ENCODE results near the gene AP2B1. TPM values are rescaled to one million over a fixed set of nuclear protein-coding genes. Genes with fewer than 3 reads are reported as not detected.

The AP2B1 gene
- total RNA-seq, 6 donors from 2014 or later: 52.7 to 140 (median 101) TPM

DNA sequence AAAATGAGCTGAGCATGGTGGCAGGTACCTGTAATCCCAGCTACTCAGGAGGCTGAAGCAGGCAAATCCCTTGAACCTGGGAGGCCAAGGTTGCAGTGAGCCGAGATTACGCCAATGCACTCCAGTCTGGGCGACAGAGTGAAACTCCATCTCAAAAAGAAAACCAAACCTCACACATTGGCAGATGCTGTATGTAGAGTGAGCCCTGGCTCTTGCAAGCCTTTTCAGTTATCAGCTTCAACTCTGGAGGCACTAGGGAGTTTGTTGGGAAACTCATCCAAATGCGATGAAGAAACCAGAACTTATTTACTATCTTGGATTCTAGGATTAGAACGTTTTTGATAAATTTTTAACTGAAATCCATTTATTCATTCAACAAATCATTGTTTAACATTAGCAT, 87.4 kb downstream of the AP2B1 start:
- TF ChIP-seq POLR2AphosphoS5 (IDR thresholded peaks at IDR 0.05) (no peak), EP300 (IDR thresholded peaks at IDR 0.05) (no peak), POLR2A (IDR thresholded peaks at IDR 0.05) (no peak)
- TF ChIP-seq, protein P1, sequence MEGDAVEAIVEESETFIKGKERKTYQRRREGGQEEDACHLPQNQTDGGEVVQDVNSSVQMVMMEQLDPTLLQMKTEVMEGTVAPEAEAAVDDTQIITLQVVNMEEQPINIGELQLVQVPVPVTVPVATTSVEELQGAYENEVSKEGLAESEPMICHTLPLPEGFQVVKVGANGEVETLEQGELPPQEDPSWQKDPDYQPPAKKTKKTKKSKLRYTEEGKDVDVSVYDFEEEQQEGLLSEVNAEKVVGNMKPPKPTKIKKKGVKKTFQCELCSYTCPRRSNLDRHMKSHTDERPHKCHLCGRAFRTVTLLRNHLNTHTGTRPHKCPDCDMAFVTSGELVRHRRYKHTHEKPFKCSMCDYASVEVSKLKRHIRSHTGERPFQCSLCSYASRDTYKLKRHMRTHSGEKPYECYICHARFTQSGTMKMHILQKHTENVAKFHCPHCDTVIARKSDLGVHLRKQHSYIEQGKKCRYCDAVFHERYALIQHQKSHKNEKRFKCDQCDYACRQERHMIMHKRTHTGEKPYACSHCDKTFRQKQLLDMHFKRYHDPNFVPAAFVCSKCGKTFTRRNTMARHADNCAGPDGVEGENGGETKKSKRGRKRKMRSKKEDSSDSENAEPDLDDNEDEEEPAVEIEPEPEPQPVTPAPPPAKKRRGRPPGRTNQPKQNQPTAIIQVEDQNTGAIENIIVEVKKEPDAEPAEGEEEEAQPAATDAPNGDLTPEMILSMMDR (IDR thresholded peaks at IDR 0.05): no peak
- no peak overlapping the region for H3K4me3 ChIP-seq
- DNase-seq (no peak), ATAC-seq (ENCODE audit: low FRiP score in 2 of 2) (no peak)
- H3K36me3 ChIP-seq: peaks cover 22 to 78% (median 33%) of the 10 kb centered on the region in 4 donors
- no peaks in the 10 kb centered on the region for H3K9me3 ChIP-seq
- H3K27me3 ChIP-seq: no peaks in the 10 kb centered on the region
- 94 to 98% methylated on average over 5 of the region's 5 CpGs for WGBS, 2 donors
- no peaks in the 10 kb centered on the region for H3K4me1 ChIP-seq
- H3K27ac ChIP-seq: no peak overlapping the region

GRCh38 chr17:35676441-35676840, 89.3 kb downstream of the AP2B1 start:
- H3K36me3 ChIP-seq: peaks cover 22 to 79% (median 28%) of the 10 kb centered on the region in 4 donors
- no peak overlapping the region for H3K27ac ChIP-seq
- WGBS, 2 donors: 86 to 95% methylated on average over 2 of the region's 2 CpGs
- DNase-seq: no peak
- H3K9me3 ChIP-seq: no peaks in the 10 kb centered on the region
- no peak overlapping the region for H3K4me3 ChIP-seq
- H3K4me1 ChIP-seq: no peaks in the 10 kb centered on the region
- H3K27me3 ChIP-seq: no peaks in the 10 kb centered on the region
- no peak for TF ChIP-seq POLR2A (IDR thresholded peaks at IDR 0.05)
- TF ChIP-seq, protein P1 (IDR thresholded peaks at IDR 0.05): no peak
- no peak for TF ChIP-seq EP300 (IDR thresholded peaks at IDR 0.05)
- no peak for TF ChIP-seq POLR2AphosphoS5 (IDR thresholded peaks at IDR 0.05)
- ATAC-seq (ENCODE audit: low FRiP score in 2 of 2): no peak

- no peak for DNase-seq
- H3K27ac ChIP-seq: no peak overlapping the region
- 78 to 90% methylated on average over 2 of the region's 2 CpGs for WGBS, 2 donors
- H3K4me3 ChIP-seq: no peak overlapping the region
- H3K9me3 ChIP-seq: no peaks in the 10 kb centered on the region
- H3K4me1 ChIP-seq: no peaks in the 10 kb centered on the region
- peaks cover 17 to 77% (median 37%) of the 10 kb centered on the region in 4 donors for H3K36me3 ChIP-seq
- H3K27me3 ChIP-seq: no peaks in the 10 kb centered on the region
- no peak for ATAC-seq (ENCODE audit: low FRiP score in 2 of 2)
- TF ChIP-seq POLR2AphosphoS5 (IDR thresholded peaks at IDR 0.05) (no peak), EP300 (IDR thresholded peaks at IDR 0.05) (no peak)
- TF ChIP-seq, protein P1 (IDR thresholded peaks at IDR 0.05): no peak
Measured at GRCh38 chr17:35679007-35679682, 92.0 kb downstream of the AP2B1 start.

GRCh38 chr17:35683591-35683990, 96.5 kb downstream of the AP2B1 start:
- no peaks in the 10 kb centered on the region for H3K9me3 ChIP-seq
- no peaks in the 10 kb centered on the region for H3K4me1 ChIP-seq
- no peak overlapping the region for H3K27ac ChIP-seq
- no peaks in the 10 kb centered on the region for H3K27me3 ChIP-seq
- 67 to 68% methylated on average over 4 of the region's 4 CpGs for WGBS, 2 donors
- DNase-seq (no peak), ATAC-seq (ENCODE audit: low FRiP score in 2 of 2) (peak in 1 of 2 donors; percentile 58)
- peaks cover 6 to 91% (median 45%) of the 10 kb centered on the region in 4 donors for H3K36me3 ChIP-seq
- H3K4me3 ChIP-seq: no peak overlapping the region
- no peak for TF ChIP-seq EP300 (IDR thresholded peaks at IDR 0.05)
- TF ChIP-seq, protein P1 (IDR thresholded peaks at IDR 0.05): no peak
- TF ChIP-seq POLR2AphosphoS5 (IDR thresholded peaks at IDR 0.05): no peak
- no peak for TF ChIP-seq POLR2A (IDR thresholded peaks at IDR 0.05)
